ENCODE data around the gene ZNF316.

The ZNF316 gene

GRCh38 chr7:6700793-6701192, 63.7 kb downstream of the ZNF316 start:
- Histone ChIP-seq H3K36me3 (ENCODE audit: insufficient read depth, low read length) (peaks cover 85% of the 10 kb centered on the region), H3K27me3 (ENCODE audit: insufficient read depth, low read length) (no peaks in the 10 kb centered on the region), H3K27ac (ENCODE audit: low read depth, low read length) (no peak overlapping the region), H3K4me1 (ENCODE audit: control insufficient read depth, insufficient read depth, low read length, unreplicated experiment) (no peaks in the 10 kb centered on the region), H3K4me3 (ENCODE audit: low read depth, low read length) (no peak overlapping the region), H3K79me2 (ENCODE audit: control insufficient read depth, insufficient read depth, low read length, unreplicated experiment) (peaks cover 68% of the 10 kb centered on the region), H2AFZ (ENCODE audit: low read length, unreplicated experiment) (no peak overlapping the region)

GRCh38 chr7:6701860-6702259, 64.7 kb downstream of the ZNF316 start:
- peaks cover 77% of the 10 kb centered on the region for H3K79me2 ChIP-seq (ENCODE audit: control insufficient read depth, insufficient read depth, low read length, unreplicated experiment)
- H3K4me3 ChIP-seq (ENCODE audit: low read depth, low read length) = no peak overlapping the region

More at GRCh38 chr7:6701860-6702259, 64.7 kb downstream of the ZNF316 start:
- no peaks in the 10 kb centered on the region for H3K27me3 ChIP-seq (ENCODE audit: insufficient read depth, low read length)
- peaks cover 75% of the 10 kb centered on the region for H3K36me3 ChIP-seq (ENCODE audit: insufficient read depth, low read length)
- H3K27ac ChIP-seq (ENCODE audit: low read depth, low read length) = no peak overlapping the region
- no peak overlapping the region for H2AFZ ChIP-seq (ENCODE audit: low read length, unreplicated experiment)
- no peaks in the 10 kb centered on the region for H3K4me1 ChIP-seq (ENCODE audit: control insufficient read depth, insufficient read depth, low read length, unreplicated experiment)
